GM18507 (cell line): ENCODE measurements around the gene SLC2A4.

Source experiments
- DNase-seq: peaks from one replicate; pipeline ENCODE4 v3.0.0; 2011; ENCODE audit warnings: low read depth; ENCODE audit not compliant: insufficient read length; ENCODE audit errors: extremely low spot score
- FAIRE-seq: peaks from 2 replicates; lab custom pipeline; 2011; peaks lifted over from hg19 to GRCh38; lab: Jason Lieb, UNC

SLC2A4 gene

GRCh38 chr17:7295230-7296180 is 14.0 kb downstream of the SLC2A4 start:
- FAIRE-seq, result no peak
- no peak for DNase-seq

- DNase-seq, result no peak
- FAIRE-seq, result peak; percentile 69
These were observed 14.8 kb downstream of the SLC2A4 start for GRCh38 chr17:7296189-7296861.

- FAIRE-seq (no peak), DNase-seq (no peak)
These were observed 22.7 kb downstream of the SLC2A4 start for GRCh38 chr17:7304179-7304578.

- DNase-seq (peak; percentile 89), FAIRE-seq (peak; percentile 99)
These were observed 25.6 kb downstream of the SLC2A4 start, which contains the start of gene EIF5A for GRCh38 chr17:7306911-7307685. Gene EIF5A, plus strand, starts transcription at chr17:7307628. Its CDS starts 2,008 bp downstream, at chr17:7309636.

GRCh38 chr17:7307686-7308624 is 26.4 kb downstream of the SLC2A4 start:
- FAIRE-seq (no peak), DNase-seq (no peak)

- FAIRE-seq, result peak; percentile 92
- no peak for DNase-seq
These were observed 27.3 kb downstream of the SLC2A4 start for GRCh38 chr17:7308625-7309433.

GRCh38 chr17:7309628-7310027 is 28.1 kb downstream of the SLC2A4 start:
- no peak for DNase-seq
- FAIRE-seq, result no peak

GRCh38 chr17:7311110-7311705 is 29.7 kb downstream of the SLC2A4 start:
- no peak for DNase-seq
- FAIRE-seq, result no peak

GRCh38 chr17:7312432-7313087 is 31.0 kb downstream of the SLC2A4 start:
- DNase-seq (no peak), FAIRE-seq (no peak)

- FAIRE-seq, result no peak
- DNase-seq, result no peak
These were observed 31.8 kb downstream of the SLC2A4 start for GRCh38 chr17:7313088-7313889.

- DNase-seq (no peak), FAIRE-seq (no peak)
These were observed 32.6 kb downstream of the SLC2A4 start for GRCh38 chr17:7313890-7314718.

- FAIRE-seq, result peak; percentile 85
- DNase-seq, result peak; percentile 81
These were observed 33.4 kb downstream of the SLC2A4 start, which contains the start of gene GPS2 for GRCh38 chr17:7314719-7315569. Gene GPS2, minus strand, starts transcription at chr17:7315360. Its CDS starts 308 bp downstream, at chr17:7315052.

GRCh38 chr17:7315570-7316235 is 34.2 kb downstream of the SLC2A4 start:
- no peak for FAIRE-seq
- no peak for DNase-seq

- no peak for DNase-seq
- no peak for FAIRE-seq
These were observed 35.8 kb downstream of the SLC2A4 start for GRCh38 chr17:7317161-7317803.
